ENCODE data around the gene SACM1L. TPM values are rescaled to one million over a fixed set of nuclear protein-coding genes. Genes with fewer than 3 reads are reported as not detected.
"Not testable (repeated sequence)": the region's sequence is repeated elsewhere in the genome, so short reads cannot be mapped to it uniquely, and the experiment has no call there.

The SACM1L gene
- total RNA-seq, 1 experiment from 2014 or later = 79.6 TPM

- ATAC-seq (no peak), DNase-seq (ENCODE audit: low spot score) (no peak)
- no peaks in the 10 kb centered on the region for H3K9me3 Mint-ChIP-seq
- H3K27me3 Mint-ChIP-seq (ENCODE audit: low read depth) = no peaks in the 10 kb centered on the region
- H3K4me3 Mint-ChIP-seq = no peak overlapping the region
- no peak overlapping the region for H3K27ac Mint-ChIP-seq
- ChIA-PET POLR2A (no interaction called here), CTCF (no interaction called here)
- H3K4me1 Mint-ChIP-seq = peaks cover 16% of the 10 kb centered on the region
- no peaks in the 10 kb centered on the region for H3K36me3 Mint-ChIP-seq
- TF ChIP-seq ZNF232 (CRISPR knock-in tag; IDR thresholded peaks at IDR 0.05) (no peak), MYBL2 (CRISPR knock-in tag; IDR thresholded peaks at IDR 0.05) (no peak), OVOL2 (CRISPR knock-in tag; IDR thresholded peaks at IDR 0.05; ENCODE audit: borderline replicate concordance) (no peak), CREB1 (CRISPR knock-in tag; IDR thresholded peaks at IDR 0.05) (no peak), RORB (CRISPR knock-in tag; IDR thresholded peaks at IDR 0.05) (no peak), ZNF425 (CRISPR knock-in tag; conservative IDR thresholded peaks at IDR 0.05) (no peak), MXD4 (CRISPR knock-in tag; IDR thresholded peaks at IDR 0.05; ENCODE audit: borderline replicate concordance) (no peak), NFATC4 (CRISPR knock-in tag; IDR thresholded peaks at IDR 0.05) (no peak), ZMAT4 (CRISPR knock-in tag; IDR thresholded peaks at IDR 0.05) (no peak), JAZF1 (CRISPR knock-in tag; IDR thresholded peaks at IDR 0.05) (no peak), SMAD4 (CRISPR knock-in tag; IDR thresholded peaks at IDR 0.05) (no peak), ZNF396 (CRISPR knock-in tag; IDR thresholded peaks at IDR 0.05; ENCODE audit: borderline replicate concordance) (no peak), SMAD3 (CRISPR knock-in tag; IDR thresholded peaks at IDR 0.05; ENCODE audit: borderline replicate concordance) (no peak), FOXP1 (CRISPR knock-in tag; IDR thresholded peaks at IDR 0.05; ENCODE audit: borderline replicate concordance) (no peak), NFYB (CRISPR knock-in tag; conservative IDR thresholded peaks at IDR 0.05; ENCODE audit: low read depth) (no peak), GRHL2 (CRISPR knock-in tag; IDR thresholded peaks at IDR 0.05; ENCODE audit: insufficient replicate concordance, severe bottlenecking) (no peak)
- TF ChIP-seq, protein P1, sequence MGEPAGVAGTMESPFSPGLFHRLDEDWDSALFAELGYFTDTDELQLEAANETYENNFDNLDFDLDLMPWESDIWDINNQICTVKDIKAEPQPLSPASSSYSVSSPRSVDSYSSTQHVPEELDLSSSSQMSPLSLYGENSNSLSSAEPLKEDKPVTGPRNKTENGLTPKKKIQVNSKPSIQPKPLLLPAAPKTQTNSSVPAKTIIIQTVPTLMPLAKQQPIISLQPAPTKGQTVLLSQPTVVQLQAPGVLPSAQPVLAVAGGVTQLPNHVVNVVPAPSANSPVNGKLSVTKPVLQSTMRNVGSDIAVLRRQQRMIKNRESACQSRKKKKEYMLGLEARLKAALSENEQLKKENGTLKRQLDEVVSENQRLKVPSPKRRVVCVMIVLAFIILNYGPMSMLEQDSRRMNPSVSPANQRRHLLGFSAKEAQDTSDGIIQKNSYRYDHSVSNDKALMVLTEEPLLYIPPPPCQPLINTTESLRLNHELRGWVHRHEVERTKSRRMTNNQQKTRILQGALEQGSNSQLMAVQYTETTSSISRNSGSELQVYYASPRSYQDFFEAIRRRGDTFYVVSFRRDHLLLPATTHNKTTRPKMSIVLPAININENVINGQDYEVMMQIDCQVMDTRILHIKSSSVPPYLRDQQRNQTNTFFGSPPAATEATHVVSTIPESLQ (CRISPR knock-in tag; IDR thresholded peaks at IDR 0.05) = no peak
These were observed 66.9 kb downstream of the SACM1L start for GRCh38 chr3:45756055-45756454.

DNA sequence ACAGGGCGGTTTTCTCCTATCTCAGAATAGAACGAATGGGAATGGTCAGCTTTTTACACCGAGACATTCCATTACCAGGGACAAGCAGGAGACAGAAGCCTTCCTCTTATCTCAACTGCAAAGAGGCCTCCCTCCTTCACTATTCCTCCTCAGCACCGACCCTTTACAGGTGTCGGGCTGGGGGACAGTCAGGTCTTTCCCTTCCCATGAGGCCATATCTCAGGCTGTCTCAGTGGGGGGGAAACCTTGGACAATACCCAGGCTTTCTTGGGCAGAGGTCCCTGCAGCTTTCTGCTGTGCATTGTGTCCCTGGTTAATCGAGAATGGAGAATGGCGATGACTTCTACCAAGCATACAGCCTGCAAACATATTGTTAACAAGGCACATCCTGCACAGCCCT is 67.9 kb downstream of the SACM1L start:
- H3K27ac Mint-ChIP-seq; CTCF ChIA-PET; POLR2A ChIA-PET; H3K36me3 Mint-ChIP-seq; H3K4me3 Mint-ChIP-seq; H3K27me3 Mint-ChIP-seq (ENCODE audit: low read depth); ATAC-seq; DNase-seq (ENCODE audit: low spot score); H3K9me3 Mint-ChIP-seq: not testable (repeated sequence)
- peaks cover 20% of the 10 kb centered on the region for H3K4me1 Mint-ChIP-seq

- Mint-ChIP-seq H3K36me3 (no peaks in the 10 kb centered on the region), H3K9me3 (no peaks in the 10 kb centered on the region), H3K4me3 (no peak overlapping the region), H3K27me3 (ENCODE audit: low read depth) (no peaks in the 10 kb centered on the region; the same call in 1 of the 2 replicates), H3K4me1 (peaks cover 20% of the 10 kb centered on the region), H3K27ac (no peak overlapping the region)
- ATAC-seq (no peak), DNase-seq (ENCODE audit: low spot score) (no peak)
- ChIA-PET POLR2A (no interaction called here), CTCF (interaction anchor here (2.0 to 2.7 kb wide), 3 partner anchors 10 to 99 kb away, joined by 8 to 34 read pairs (median 10); no protein-coding TSS in a partner anchor)
- TF ChIP-seq JUN (CRISPR knock-in tag; IDR thresholded peaks at IDR 0.05) (no peak), SMAD3 (CRISPR knock-in tag; IDR thresholded peaks at IDR 0.05; ENCODE audit: borderline replicate concordance) (no peak), ZMAT4 (CRISPR knock-in tag; IDR thresholded peaks at IDR 0.05) (no peak)
These were observed 69.7 kb downstream of the SACM1L start for GRCh38 chr3:45758871-45759270.
